PC-9 (cell line): Measurements from ENCODE around the gene YTHDC1.

Experiments
- CTCF ChIP-seq: fragments of 200-600 bp; sonication (generic); conservative IDR thresholded peaks from 2 replicates; pipeline ENCODE4 v1.6.1; 2017; ENCODE audit warnings: mixed run types, antibody characterized with exemption, mild to moderate bottlenecking, moderate library complexity
- EZH2 ChIP-seq: fragments of 200-600 bp; sonication (generic); IDR thresholded peaks from 2 replicates; pipeline ENCODE4 v1.8.0; 2017; ENCODE audit warnings: antibody characterized with exemption, low read depth

DNA sequence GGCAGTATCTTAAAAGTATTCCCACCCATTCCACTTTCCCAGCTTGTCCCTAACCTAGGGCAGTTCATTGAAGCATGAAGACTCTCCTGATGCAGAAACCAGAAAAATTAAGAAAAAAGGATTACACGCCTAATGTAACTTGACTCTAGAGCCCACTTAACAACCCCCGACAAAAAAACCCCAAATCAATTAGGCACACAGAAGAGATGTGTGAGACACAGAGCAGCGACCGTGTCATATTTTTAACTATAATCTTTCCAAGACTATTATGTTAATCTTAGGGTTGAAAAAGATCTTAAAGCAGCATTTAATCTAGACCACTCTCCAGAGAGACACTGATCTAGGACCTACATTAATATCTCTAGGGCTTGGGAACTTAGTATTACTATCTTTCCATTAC, 1.3 kb downstream of the YTHDC1 start:
- no peak for TF ChIP-seq CTCF
- no peak for TF ChIP-seq EZH2
